GM12873 (cell line): ENCODE data around the gene GALK2.

Experiments
- CTCF ChIP-seq: IDR thresholded peaks from 2 replicates; pipeline ENCODE4 v1.5.1; 2012; ENCODE audit warnings: low read depth, mild to moderate bottlenecking, moderate library complexity, low read length, control low read depth; ENCODE audit not compliant: insufficient read depth; ENCODE audit errors: missing control alignments

GALK2 gene

DNA sequence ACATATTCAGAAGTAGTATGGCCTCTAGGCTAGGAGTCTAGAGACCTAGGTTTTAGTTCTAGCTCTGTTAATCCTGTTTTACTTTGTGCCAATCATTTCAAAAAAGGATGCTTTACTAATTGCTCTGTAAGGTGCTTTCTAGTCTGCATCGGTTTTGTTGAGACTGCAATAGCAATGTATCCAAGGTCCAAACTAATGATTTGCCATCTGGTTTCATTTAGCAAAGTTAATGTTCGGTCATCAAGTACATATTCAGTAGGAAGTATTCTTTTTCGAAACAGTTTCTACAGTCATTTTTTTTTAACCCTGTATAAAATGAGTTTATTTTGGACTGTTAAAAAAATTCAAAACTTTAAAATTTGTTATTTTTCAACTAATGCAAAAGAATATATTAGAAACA lies 2.0 kb upstream of the GALK2 start:
- no peak for TF ChIP-seq CTCF

DNA sequence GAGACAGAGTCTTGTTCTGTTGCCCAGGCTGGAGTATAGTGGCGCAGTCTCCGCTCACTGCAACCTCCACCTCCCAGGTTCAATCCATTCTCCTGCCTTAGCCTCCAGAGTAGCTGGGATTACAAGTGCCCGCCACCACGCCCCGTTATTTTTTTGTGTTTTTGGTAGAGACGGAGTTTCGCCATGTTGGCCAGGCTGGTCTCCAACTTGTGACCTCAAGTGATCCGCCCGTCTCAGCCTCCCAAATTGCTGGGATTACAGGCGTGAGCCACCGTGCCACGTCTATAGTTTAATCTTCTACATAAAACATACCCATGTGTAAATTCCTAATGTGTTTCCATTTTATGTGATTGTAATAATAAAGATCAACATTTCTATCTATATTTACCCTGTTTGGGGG lies 1.7 kb downstream of the GALK2 start:
- TF ChIP-seq CTCF: no peak

DNA sequence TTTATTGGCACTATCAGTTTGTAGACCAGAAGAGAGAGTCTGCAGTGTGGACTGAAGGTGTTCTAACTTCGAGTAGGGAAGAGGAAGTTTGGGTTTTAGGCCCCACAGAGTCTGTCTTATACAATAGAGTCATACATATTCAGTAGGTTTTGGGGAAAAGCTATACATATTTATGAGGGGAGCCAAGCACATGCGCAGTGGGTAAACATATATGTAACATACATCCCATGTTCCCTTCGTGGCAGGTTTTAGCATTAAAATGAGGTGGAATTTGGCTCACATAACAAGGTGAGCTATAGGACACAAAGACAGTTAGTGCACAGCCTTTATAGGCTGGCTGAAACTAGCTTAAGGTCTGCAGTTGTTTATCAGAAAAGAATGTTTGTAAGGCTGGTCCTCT lies 4.9 kb downstream of the GALK2 start:
- no peak for TF ChIP-seq CTCF

- TF ChIP-seq CTCF: no peak
Measured at GRCh38 chr15:49178497-49178896, 8.4 kb downstream of the GALK2 start.

DNA sequence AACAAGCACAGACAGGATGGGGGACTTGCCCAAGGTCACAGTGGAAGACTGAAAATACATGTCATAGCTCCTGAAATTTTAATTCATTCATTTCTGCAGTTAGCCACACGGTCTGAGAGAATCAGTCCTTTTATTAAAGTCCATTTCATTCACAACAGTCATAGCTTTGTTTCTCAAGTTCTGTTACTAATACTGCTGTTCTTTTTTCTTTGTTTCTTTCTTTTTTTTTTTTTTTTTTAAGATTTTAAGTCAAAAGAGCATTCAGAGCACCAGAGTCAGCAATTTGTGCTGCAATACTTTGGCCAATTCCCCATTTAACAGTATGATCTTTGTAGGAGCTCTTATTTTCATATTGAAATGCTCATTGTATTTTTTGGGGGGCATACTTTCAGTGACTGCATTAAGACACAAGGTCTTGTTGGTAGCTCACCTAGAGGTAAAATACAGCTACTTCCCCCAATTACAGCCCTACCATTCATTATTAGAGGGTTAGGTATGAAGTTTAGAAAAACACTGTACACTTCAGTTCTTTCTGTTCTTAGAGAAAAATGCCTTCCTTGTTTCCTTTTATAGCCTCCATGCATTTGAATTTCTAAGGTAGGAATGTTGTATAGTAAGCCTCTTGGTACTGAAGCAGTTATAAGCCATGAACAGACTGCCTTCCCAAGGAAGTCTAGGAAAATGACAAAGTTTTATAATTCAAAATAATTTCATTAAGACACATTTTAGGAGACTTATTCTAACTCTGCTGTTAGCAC lies 9.6 kb downstream of the GALK2 start:
- no peak for TF ChIP-seq CTCF

GRCh38 chr15:49182128-49182527 lies 12.1 kb downstream of the GALK2 start:
- TF ChIP-seq CTCF: no peak

- no peak for TF ChIP-seq CTCF
Measured at GRCh38 chr15:49185473-49185872, 15.4 kb downstream of the GALK2 start.
